Vagina (tissue), 2 donors: ENCODE data around the gene CCL23. TPM values are rescaled to one million over a fixed set of nuclear protein-coding genes. Genes with fewer than 3 reads are reported as not detected.

Source experiments
- DNase-seq, 2 donors: peaks; one replicate each; pipeline ENCODE4 v3.0.0-alpha.2; 2017; ENCODE audit errors: extremely low spot score in 2 of 2
- H3K27ac ChIP-seq: fragments of 200-600 bp; sonication (generic); one replicate; pipeline ENCODE4 v1.5.1; 2019
- H3K27me3 ChIP-seq: fragments of 200-600 bp; sonication (generic); one replicate; pipeline ENCODE4 v1.5.1; 2019
- H3K36me3 ChIP-seq, 2 donors: fragments of 200-600 bp; sonication (generic); one replicate each; pipeline ENCODE4 v1.5.1; 2017 to 2019
- H3K4me1 ChIP-seq: fragments of 200-600 bp; sonication (generic); one replicate; pipeline ENCODE4 v1.5.1; 2019
- H3K4me3 ChIP-seq, 2 donors: fragments of 200-600 bp; sonication (generic); 1 replicate in 1 of 2; 2 replicates in 1 of 2; pipeline ENCODE4 v1.5.1; 2016 to 2019
- H3K9me3 ChIP-seq: fragments of 200-600 bp; sonication (generic); one replicate; pipeline ENCODE4 v1.5.1; 2019
- CTCF ChIP-seq, 3 experiments: fragments of 450-650 bp in 2 of 3; fragments of 200-600 bp in 1 of 3; sonication (generic) in 1 of 3; IDR thresholded peaks; one replicate each; pipeline ENCODE4 v1.5.1; 2017 to 2019; ENCODE audit warnings: antibody characterized with exemption in 3 of 3, mild to moderate bottlenecking in 2 of 3, moderate library complexity in 2 of 3
- POLR2A ChIP-seq, 2 donors: fragments of 450-650 bp; IDR thresholded peaks; one replicate each; pipeline ENCODE4 v1.6.1; 2017; ENCODE audit warnings: antibody characterized with exemption in 2 of 2, mild to moderate bottlenecking in 2 of 2, moderate library complexity in 2 of 2
- POLR2AphosphoS5 ChIP-seq, 2 donors: sonication (generic); formaldehyde crosslinking; IDR thresholded peaks; one replicate each; pipeline ENCODE4 v1.9.0; 2017; ENCODE audit warnings: antibody characterized with exemption in 2 of 2, mild to moderate bottlenecking in 2 of 2, low read depth in 1 of 2; ENCODE audit not compliant: insufficient read depth in 1 of 2
- intact Hi-C: fragments of 100-400 bp; cut with DNase I; formaldehyde crosslinking; loops from one replicate; pipeline ENCODE4 v1.15.1; 2023
- total RNA-seq: library from RNA; depleted of rRNA; stranded (reverse); fragments of >200 nt; gene quantifications from one replicate; pipeline ENCODE4 v1.2.3, GENCODE V29; 2016

CCL23 gene
- total RNA-seq, 1 donor from 2014 or later: 13.3 TPM

- H3K9me3 ChIP-seq: peaks cover 5% of the 10 kb centered on the region
Measured at GRCh38 chr17:36008998-36009665, 8.6 kb downstream of the CCL23 start.

GRCh38 chr17:36004594-36005108, 13.1 kb downstream of the CCL23 start:
- TF ChIP-seq POLR2A (IDR thresholded peaks at IDR 0.05): no peak
- TF ChIP-seq CTCF (IDR thresholded peaks at IDR 0.05): no peak
- intact Hi-C loops: no loop called here

More at GRCh38 chr17:36008998-36009665, 8.6 kb downstream of the CCL23 start:
- no peaks in the 10 kb centered on the region for H3K36me3 ChIP-seq
- no peak for TF ChIP-seq POLR2AphosphoS5 (IDR thresholded peaks at IDR 0.05; ENCODE audit: insufficient read depth in 1 of 2, low read depth in 1 of 2)
- TF ChIP-seq CTCF (IDR thresholded peaks at IDR 0.05): no peak
- no peak for TF ChIP-seq POLR2A (IDR thresholded peaks at IDR 0.05)
- no peaks in the 10 kb centered on the region for H3K4me1 ChIP-seq
- H3K4me3 ChIP-seq: no peak overlapping the region
- no peak for DNase-seq
- intact Hi-C loops: no loop called here
- H3K27me3 ChIP-seq: no peaks in the 10 kb centered on the region
- H3K27ac ChIP-seq: no peak overlapping the region

GRCh38 chr17:36002631-36003030, 15.1 kb downstream of the CCL23 start:
- no peak overlapping the region for H3K27ac ChIP-seq
- no peaks in the 10 kb centered on the region for H3K36me3 ChIP-seq
- H3K9me3 ChIP-seq: no peaks in the 10 kb centered on the region
- no peak overlapping the region for H3K4me3 ChIP-seq
- DNase-seq: no peak
- no peaks in the 10 kb centered on the region for H3K4me1 ChIP-seq
- no peaks in the 10 kb centered on the region for H3K27me3 ChIP-seq
- intact Hi-C loops: no loop called here
- TF ChIP-seq CTCF (IDR thresholded peaks at IDR 0.05) (no peak), POLR2AphosphoS5 (IDR thresholded peaks at IDR 0.05; ENCODE audit: insufficient read depth in 1 of 2, low read depth in 1 of 2) (no peak)

More at GRCh38 chr17:36004594-36005108, 13.1 kb downstream of the CCL23 start:
- H3K27ac ChIP-seq: no peak overlapping the region
- H3K4me1 ChIP-seq: no peaks in the 10 kb centered on the region
- H3K4me3 ChIP-seq: no peak overlapping the region
- no peaks in the 10 kb centered on the region for H3K36me3 ChIP-seq
- H3K27me3 ChIP-seq: no peaks in the 10 kb centered on the region
- no peak for DNase-seq
- no peaks in the 10 kb centered on the region for H3K9me3 ChIP-seq

GRCh38 chr17:36001862-36002603, 15.7 kb downstream of the CCL23 start:
- Histone ChIP-seq H3K4me3 (no peak overlapping the region), H3K27me3 (no peaks in the 10 kb centered on the region), H3K36me3 (no peaks in the 10 kb centered on the region), H3K9me3 (no peaks in the 10 kb centered on the region), H3K4me1 (no peaks in the 10 kb centered on the region), H3K27ac (no peak overlapping the region)
- no peak for TF ChIP-seq POLR2AphosphoS5 (IDR thresholded peaks at IDR 0.05; ENCODE audit: insufficient read depth in 1 of 2, low read depth in 1 of 2)
- no peak for TF ChIP-seq CTCF (IDR thresholded peaks at IDR 0.05)
- no peak for TF ChIP-seq POLR2A (IDR thresholded peaks at IDR 0.05)
- intact Hi-C loops: no loop called here
- DNase-seq: peak in 1 of 2 donors; percentile 75
